ENCODE results near the gene VEPH1. TPM values are rescaled to one million over a fixed set of nuclear protein-coding genes. Genes with fewer than 3 reads are reported as not detected.

Gene VEPH1
- polyA plus RNA-seq (ENCODE audit: insufficient read length in 12 of 12): 1 to 10 TPM in 5 of 12 donors, under 1 TPM in 5, not detected in 2; 0.46 to 3.8 (median 0.94) TPM
- long read RNA-seq, donor 1: 0 reads
- long read RNA-seq, donor 2: 0 reads
- long read RNA-seq, donor 3: 0 reads
- long read RNA-seq, donor 4: 0 reads
- long read RNA-seq, donor 5: 0 reads
- long read RNA-seq, donor 6, partial matches to known transcripts: 7 of 7 reads
- long read RNA-seq, donor 6, other reads (novel, unspliced or antisense): 0 of 7 reads
- long read RNA-seq, donor 7: 0 reads
- long read RNA-seq, donor 8: 0 reads
- long read RNA-seq, donor 9: 0 reads
- long read RNA-seq, donor 10, partial matches to known transcripts: 12 of 13 reads
- long read RNA-seq, donor 10, other reads (novel, unspliced or antisense): 0 of 13 reads
- long read RNA-seq, donor 11: 0 reads

DNA sequence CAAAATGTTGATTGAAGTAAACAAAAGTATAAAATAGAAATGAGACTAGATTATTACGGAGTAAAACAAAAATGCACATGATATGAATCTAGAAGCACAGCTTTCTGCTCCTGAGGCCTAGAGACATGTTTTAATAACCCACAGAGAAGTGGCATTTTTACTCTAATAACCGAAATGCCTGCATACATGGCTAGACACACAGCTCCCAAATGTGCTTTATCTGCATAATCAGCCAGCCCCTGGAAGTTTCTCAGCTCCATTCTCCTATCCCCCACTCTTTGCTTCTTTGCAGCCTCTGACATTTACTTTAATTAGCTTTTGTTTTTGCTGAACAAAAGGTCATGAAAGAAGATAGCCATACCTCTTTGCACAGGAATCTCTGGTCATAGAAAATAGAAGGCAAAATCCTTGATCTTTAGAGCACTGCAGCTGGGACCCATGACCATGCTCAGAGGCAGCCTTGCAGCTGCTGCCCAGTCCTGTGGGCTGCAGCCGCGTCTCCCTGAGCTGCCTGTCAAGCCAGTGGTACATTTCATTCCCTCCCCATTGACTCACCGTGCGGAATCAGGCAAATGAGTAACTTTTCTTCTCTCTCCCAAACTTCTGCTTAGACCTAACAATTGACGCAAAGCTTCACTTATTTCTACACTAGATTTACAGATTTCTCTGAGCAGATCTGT, at the start of gene VEPH1:
Gene VEPH1 (minus strand): TSS at position 501 of the 680 bp plus-strand sequence. CDS start 8,067 bp downstream, outside the sequence.
- DNase-seq: no peak

GRCh38 chr3:157551961-157552360, 48.7 kb upstream of the VEPH1 start:
- no peak for DNase-seq

DNA sequence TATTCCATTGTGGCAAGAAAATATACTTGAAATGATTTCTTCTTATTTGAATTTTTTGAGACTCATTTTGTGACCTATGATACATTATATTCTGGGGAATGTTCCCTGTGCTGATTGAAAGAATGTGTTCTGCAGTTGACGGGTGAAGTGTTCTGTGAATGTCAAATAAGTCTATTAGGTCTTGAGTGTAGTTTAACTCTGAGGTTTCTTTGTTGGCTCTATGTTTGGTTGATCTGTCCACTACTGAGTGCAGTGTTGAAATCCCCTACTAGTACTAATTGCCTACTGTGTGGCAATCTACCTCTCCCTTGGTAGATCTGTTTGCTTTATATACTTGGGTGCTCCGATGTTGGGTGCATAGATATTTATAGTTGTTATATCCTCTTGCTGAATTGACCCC, 46.3 kb upstream of the VEPH1 start:
- DNase-seq: no peak

GRCh38 chr3:157544501-157545130, 41.4 kb upstream of the VEPH1 start:
- no peak for DNase-seq

DNA sequence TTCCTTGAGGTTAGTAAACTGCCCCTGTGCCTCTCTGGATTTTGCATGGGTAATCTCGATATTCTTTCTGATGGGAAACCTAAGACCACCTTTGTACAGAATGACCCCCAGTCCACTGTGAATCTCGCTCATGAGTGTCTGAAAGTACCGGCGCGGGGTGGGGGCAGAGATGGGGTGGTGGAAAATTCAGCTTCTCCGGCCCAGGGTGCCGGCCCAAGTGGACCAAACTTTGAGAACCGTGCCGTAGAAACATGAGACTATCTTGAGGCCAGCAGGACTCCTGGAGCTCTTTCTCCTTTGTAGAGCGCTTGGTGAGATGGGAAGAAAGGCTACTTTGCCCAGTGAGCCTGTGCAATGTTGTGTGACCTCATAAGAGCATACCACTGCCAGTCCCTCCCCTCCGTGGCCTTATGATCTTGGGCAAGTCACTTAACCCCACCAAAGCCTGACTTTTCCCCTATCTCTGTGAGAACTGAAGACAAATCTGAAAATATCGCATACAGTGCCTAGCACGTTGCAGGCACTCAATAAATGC, 40.4 kb upstream of the VEPH1 start:
- DNase-seq: no peak

DNA sequence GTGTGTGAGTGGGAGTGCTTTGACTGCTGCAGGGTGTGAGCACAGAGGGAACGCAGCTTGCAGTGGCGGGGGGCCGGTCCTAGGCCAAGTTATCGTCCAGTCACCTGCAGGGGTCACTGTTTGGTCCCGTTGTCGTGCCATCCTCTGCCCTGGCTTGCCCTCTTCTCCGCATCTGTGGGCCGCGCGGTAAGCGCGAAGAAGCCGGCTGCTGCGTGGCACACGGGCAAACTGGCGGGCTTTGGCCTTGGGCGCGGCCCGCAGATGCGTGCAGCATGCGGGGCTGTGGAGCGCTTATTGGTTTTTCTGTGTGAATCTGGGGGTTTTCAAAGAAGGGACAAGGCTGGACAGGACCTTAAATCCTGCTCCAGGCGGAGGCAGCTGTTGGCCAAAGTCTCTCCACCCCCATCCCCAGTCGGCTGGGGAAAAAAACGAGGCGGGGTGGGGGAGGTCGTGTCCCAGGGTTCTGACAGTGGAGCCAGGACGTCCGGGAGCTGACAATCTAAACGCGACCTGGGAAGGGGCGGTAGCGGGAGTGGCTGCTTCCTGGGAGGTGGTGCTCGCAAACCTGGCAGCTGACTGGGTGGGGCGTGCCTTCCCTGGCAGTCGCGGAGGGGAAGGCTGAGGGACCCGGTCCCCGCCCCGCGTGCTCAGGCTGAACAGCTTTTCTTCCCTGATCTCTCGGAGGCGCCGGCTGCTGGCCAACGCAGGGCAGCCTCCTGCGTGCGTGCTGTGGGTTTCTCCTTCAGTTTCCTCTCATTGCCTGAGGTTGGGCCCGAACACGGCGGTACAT, 39.7 kb upstream of the VEPH1 start:
- peak; percentile 61 for DNase-seq

DNA sequence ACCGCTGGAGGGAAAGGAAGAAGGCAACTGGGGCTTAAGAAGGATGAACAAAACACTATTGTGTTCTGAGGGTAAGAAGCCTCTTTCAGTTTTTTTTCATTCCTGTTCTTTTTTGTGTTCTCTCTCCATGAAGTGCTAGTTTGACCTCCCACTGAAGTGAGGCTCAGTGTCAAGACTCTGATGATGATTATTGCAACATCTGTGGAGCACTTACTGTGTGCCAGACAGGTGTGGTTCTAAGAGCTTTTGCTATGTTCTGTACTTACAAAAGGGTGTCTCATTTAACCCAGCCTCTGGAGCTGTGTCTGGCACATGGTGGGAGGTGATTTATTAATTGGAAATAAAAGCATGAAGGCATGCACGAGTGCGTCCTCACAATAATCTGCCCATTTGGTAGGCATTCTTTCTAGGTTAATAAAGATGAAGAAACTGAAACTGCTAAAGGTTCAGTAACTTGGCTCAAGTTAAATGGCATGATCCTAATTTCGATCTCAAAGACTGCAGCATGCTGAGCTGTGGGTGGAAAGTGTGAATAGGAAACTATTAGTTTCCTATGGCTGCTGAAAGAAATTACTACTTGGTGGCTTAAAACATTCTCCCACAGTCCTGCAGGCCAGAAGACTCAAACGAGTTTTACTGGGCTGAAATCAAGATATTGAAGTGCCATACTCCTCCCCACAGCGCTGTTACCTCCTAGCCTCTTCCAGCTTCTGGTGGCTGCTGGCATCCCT, 38.5 kb upstream of the VEPH1 start:
- DNase-seq: no peak

GRCh38 chr3:157540656-157541055, 37.4 kb upstream of the VEPH1 start:
- no peak for DNase-seq

DNA sequence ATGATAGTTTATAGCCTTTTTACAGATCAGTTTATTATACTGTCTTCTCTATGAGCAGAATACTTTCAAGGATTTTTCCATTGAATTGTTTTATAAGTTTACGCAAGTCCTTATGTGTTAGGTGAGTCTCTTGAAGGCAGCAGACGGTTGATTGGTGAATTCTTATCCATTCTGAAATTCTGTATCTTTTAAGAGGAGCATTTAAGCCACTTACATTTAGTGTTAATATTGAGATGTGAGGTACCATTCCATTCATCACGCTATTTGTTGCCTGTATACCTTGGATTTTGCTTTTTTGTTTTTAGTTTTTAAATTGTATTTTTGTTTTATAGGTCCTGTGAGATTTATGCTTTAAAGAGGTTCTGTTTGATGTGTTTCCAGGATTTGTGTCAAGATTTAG, 32.5 kb upstream of the VEPH1 start:
- no peak for DNase-seq

DNA sequence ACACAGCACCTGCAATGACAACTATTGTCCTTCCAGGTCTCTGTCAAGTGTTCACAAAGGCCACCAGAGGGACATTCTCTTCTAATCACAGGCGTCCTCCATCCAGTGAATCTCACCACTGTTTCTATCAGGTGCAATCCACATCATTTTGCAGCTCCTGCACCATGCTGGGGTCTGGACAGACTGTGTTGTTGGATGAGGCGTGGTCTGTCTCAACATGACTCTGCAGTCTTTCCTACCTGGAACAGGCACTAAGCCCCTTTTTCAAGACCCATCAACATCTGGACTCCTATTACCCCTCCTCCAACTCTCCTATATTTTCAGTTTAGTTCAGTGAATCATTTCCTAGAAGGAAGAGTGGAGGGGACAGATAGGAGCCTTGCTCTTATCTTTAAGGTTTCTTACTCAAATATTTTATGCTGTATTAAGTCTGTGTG, 31.5 kb upstream of the VEPH1 start:
- DNase-seq: no peak

GRCh38 chr3:157533298-157534070, 30.3 kb upstream of the VEPH1 start:
- peak; percentile 34 for DNase-seq

- peak; percentile 79 for DNase-seq
Observed at GRCh38 chr3:157532529-157533297, 29.5 kb upstream of the VEPH1 start.

GRCh38 chr3:157531771-157532170, 28.6 kb upstream of the VEPH1 start:
- no peak for DNase-seq

- no peak for DNase-seq
Observed at GRCh38 chr3:157531301-157531660, 28.1 kb upstream of the VEPH1 start.

- no peak for DNase-seq
Observed at GRCh38 chr3:157530637-157531300, 27.6 kb upstream of the VEPH1 start.

DNA sequence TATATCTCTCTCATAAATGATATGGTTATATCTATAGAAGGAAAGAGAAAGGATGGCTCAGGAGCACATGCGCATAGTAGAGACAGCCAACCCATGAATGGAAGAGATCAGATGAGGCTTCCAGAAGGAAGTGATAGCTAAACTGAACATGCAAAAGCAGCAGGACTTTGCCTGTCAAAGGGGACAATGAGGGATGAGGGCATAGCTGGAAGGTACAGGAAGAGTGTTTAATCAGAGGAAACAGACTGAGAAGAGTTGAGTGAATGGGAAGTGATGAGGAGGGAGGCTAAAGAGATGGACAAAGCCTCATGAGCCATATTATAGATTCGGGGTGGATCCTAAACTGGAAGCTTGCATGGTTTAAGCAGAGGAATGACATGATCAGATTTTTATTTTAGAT, 26.5 kb upstream of the VEPH1 start:
- DNase-seq: no peak

- DNase-seq: no peak
Observed at GRCh38 chr3:157529085-157529484, 25.9 kb upstream of the VEPH1 start.

DNA sequence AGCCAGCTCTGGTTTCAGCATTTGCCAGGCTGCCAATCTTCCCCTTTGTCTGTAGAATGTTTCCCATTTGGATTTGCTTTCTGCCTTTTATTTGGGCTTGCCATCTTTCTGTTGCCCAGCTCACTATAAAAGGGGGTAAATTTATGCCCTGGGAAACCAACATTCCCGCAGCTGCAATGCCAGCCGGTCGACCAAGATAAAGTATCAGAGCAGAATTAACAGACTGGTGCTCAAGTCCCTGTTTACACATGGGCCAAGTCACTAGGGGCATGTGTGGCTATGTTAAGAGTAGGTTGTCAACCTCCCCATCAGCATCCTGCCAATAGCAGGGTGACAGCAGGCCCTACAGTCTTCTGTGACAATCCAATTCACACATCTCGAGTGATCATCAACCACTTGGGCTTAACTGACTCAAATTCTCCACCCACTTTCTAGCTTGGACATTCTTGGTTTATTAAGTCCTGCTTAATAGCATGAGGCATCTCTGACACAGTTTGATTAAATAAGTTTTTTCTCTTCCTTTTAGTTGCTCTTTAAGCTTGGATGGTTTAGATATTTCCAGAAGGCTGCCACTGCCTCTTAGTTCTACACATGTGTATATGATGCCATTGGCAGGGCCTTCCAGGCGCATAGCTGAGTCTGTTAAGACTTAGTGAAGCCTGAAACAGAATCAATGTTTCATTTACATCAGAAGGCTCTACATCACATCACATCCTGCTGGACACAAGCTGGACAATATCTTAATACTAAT, 24.1 kb upstream of the VEPH1 start:
- DNase-seq: no peak
